ENCODE results near the gene NLGN4X. TPM values are rescaled to one million over a fixed set of nuclear protein-coding genes. Genes with fewer than 3 reads are reported as not detected.

The NLGN4X gene
- total RNA-seq, 1 donor from 2014 or later: 51.3 TPM

GRCh38 chrX:6244666-6245065 is 16.0 kb upstream of the NLGN4X start:
- H3K27ac Mint-ChIP-seq (ENCODE audit: unreplicated experiment): no peak overlapping the region

GRCh38 chrX:6238576-6238975 is 9.9 kb upstream of the NLGN4X start:
- no peaks in the 10 kb centered on the region for H3K9me3 Mint-ChIP-seq (ENCODE audit: unreplicated experiment)
- no peak overlapping the region for H3K27ac Mint-ChIP-seq (ENCODE audit: unreplicated experiment)
- H3K36me3 Mint-ChIP-seq (ENCODE audit: low read depth, unreplicated experiment): no peaks in the 10 kb centered on the region
- no peak for TF ChIP-seq CTCF (IDR thresholded peaks at IDR 0.05; ENCODE audit: unreplicated experiment)
- DNase-seq (ENCODE audit: low spot score): no peak
- H3K4me3 Mint-ChIP-seq (ENCODE audit: unreplicated experiment): no peak overlapping the region
- peaks cover 3% of the 10 kb centered on the region for H3K4me1 Mint-ChIP-seq (ENCODE audit: unreplicated experiment)
- H3K27me3 Mint-ChIP-seq (ENCODE audit: unreplicated experiment): peaks cover 2% of the 10 kb centered on the region

More at GRCh38 chrX:6244666-6245065, 16.0 kb upstream of the NLGN4X start:
- H3K27me3 Mint-ChIP-seq (ENCODE audit: unreplicated experiment): no peaks in the 10 kb centered on the region
- no peak for DNase-seq (ENCODE audit: low spot score)
- no peaks in the 10 kb centered on the region for H3K36me3 Mint-ChIP-seq (ENCODE audit: low read depth, unreplicated experiment)
- H3K4me1 Mint-ChIP-seq (ENCODE audit: unreplicated experiment): no peaks in the 10 kb centered on the region
- TF ChIP-seq CTCF (IDR thresholded peaks at IDR 0.05; ENCODE audit: unreplicated experiment): no peak
- no peak overlapping the region for H3K4me3 Mint-ChIP-seq (ENCODE audit: unreplicated experiment)
- H3K9me3 Mint-ChIP-seq (ENCODE audit: unreplicated experiment): no peaks in the 10 kb centered on the region

GRCh38 chrX:6227935-6228334 is 732 bp downstream of the NLGN4X start:
- no peak for DNase-seq (ENCODE audit: low spot score)
- Mint-ChIP-seq H3K36me3 (ENCODE audit: low read depth, unreplicated experiment) (no peaks in the 10 kb centered on the region), H3K27ac (ENCODE audit: unreplicated experiment) (no peak overlapping the region), H3K4me3 (ENCODE audit: unreplicated experiment) (peak overlapping the region; percentile 96), H3K9me3 (ENCODE audit: unreplicated experiment) (no peaks in the 10 kb centered on the region), H3K4me1 (ENCODE audit: unreplicated experiment) (peaks cover 11% of the 10 kb centered on the region), H3K27me3 (ENCODE audit: unreplicated experiment) (peaks cover 4% of the 10 kb centered on the region)
- TF ChIP-seq CTCF (IDR thresholded peaks at IDR 0.05; ENCODE audit: unreplicated experiment): no peak

GRCh38 chrX:6227453-6227835 is 1.2 kb downstream of the NLGN4X start:
- Mint-ChIP-seq H3K9me3 (ENCODE audit: unreplicated experiment) (no peaks in the 10 kb centered on the region), H3K36me3 (ENCODE audit: low read depth, unreplicated experiment) (no peaks in the 10 kb centered on the region), H3K4me3 (ENCODE audit: unreplicated experiment) (peak overlapping the region; percentile 96), H3K27ac (ENCODE audit: unreplicated experiment) (no peak overlapping the region), H3K27me3 (ENCODE audit: unreplicated experiment) (peaks cover 4% of the 10 kb centered on the region), H3K4me1 (ENCODE audit: unreplicated experiment) (peaks cover 15% of the 10 kb centered on the region)
- TF ChIP-seq CTCF (IDR thresholded peaks at IDR 0.05; ENCODE audit: unreplicated experiment): no peak
- DNase-seq (ENCODE audit: low spot score): peak; percentile 5

- Mint-ChIP-seq H3K27ac (ENCODE audit: unreplicated experiment) (no peak overlapping the region), H3K36me3 (ENCODE audit: low read depth, unreplicated experiment) (no peaks in the 10 kb centered on the region), H3K9me3 (ENCODE audit: unreplicated experiment) (no peaks in the 10 kb centered on the region), H3K27me3 (ENCODE audit: unreplicated experiment) (peaks cover 4% of the 10 kb centered on the region), H3K4me3 (ENCODE audit: unreplicated experiment) (peak overlapping the region; percentile 96), H3K4me1 (ENCODE audit: unreplicated experiment) (peaks cover 17% of the 10 kb centered on the region)
- DNase-seq (ENCODE audit: low spot score): peak; percentile 31
- TF ChIP-seq CTCF (IDR thresholded peaks at IDR 0.05; ENCODE audit: unreplicated experiment): no peak
Measured at GRCh38 chrX:6226596-6227452, 1.8 kb downstream of the NLGN4X start.

Measured in endothelial cell (in vitro differentiated cells).